ENCODE results near the gene CCDC141. TPM values are rescaled to one million over a fixed set of nuclear protein-coding genes. Genes with fewer than 3 reads are reported as not detected.

CCDC141 gene
- total RNA-seq, 2 experiments from 2014 or later: 2.6 to 4.3 TPM

GRCh38 chr2:178863856-178864620 lies 185.9 kb downstream of the CCDC141 start:
- Mint-ChIP-seq H3K36me3 (ENCODE audit: low read depth) (peaks cover 5% of the 10 kb centered on the region), H3K27ac (no peak overlapping the region), H3K27me3 (no peaks in the 10 kb centered on the region), H3K4me3 (no peak overlapping the region), H3K9me3 (ENCODE audit: low read depth) (no peaks in the 10 kb centered on the region), H3K4me1 (no peaks in the 10 kb centered on the region)
- no peak for ATAC-seq
- intact Hi-C loops (cut with DNase I, micrococcal nuclease): no loop called here
- POLR2A ChIA-PET: no interaction called here
- DNase-seq: no peak
- CTCF ChIA-PET: interaction anchor here (1.5 kb wide), 1 partner anchor 58 kb away, joined by 3 read pairs; no protein-coding TSS in a partner anchor

DNA sequence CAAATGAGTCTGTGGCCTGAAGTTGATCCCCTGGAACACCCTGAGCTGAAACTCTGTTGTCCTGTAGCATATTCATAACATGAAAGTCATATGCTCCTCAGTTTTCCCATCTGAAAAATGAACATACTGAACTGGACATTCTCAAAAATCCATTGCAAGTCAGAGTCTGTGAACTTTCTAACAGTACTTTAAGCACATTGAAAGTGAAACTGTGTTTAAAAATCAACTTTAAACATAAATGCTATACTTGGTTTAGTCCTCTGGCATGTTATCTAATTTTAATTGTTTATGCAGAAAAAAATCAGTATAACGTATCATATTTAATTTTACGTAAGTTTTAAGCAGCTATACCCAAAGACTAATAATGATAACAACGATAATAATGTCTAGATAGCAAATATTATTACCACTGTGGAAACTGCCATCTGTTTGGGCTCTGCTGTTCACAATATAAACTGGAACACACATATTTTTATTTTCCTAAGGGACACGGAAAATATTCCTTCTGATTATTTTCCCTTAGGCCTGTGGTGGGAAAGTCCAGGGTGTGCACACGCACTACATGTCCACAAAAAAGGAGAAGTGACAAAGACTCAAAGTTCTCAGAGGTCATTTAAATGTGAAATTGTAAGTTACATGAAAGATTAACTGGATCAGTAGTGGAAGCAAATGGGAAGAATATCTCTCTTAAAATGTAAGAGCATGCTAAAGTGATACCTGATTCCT lies 186.6 kb downstream of the CCDC141 start:
- Mint-ChIP-seq H3K27me3 (no peaks in the 10 kb centered on the region), H3K4me1 (no peaks in the 10 kb centered on the region), H3K9me3 (ENCODE audit: low read depth) (no peaks in the 10 kb centered on the region), H3K27ac (no peak overlapping the region), H3K4me3 (no peak overlapping the region), H3K36me3 (ENCODE audit: low read depth) (peaks cover 5% of the 10 kb centered on the region)
- DNase-seq (no peak), ATAC-seq (no peak)
- intact Hi-C loops (cut with DNase I, micrococcal nuclease): no loop called here
- CTCF ChIA-PET: interaction anchor here (1.5 kb wide), 1 partner anchor 57 kb away, joined by 3 read pairs; no protein-coding TSS in a partner anchor
- POLR2A ChIA-PET: no interaction called here

DNA sequence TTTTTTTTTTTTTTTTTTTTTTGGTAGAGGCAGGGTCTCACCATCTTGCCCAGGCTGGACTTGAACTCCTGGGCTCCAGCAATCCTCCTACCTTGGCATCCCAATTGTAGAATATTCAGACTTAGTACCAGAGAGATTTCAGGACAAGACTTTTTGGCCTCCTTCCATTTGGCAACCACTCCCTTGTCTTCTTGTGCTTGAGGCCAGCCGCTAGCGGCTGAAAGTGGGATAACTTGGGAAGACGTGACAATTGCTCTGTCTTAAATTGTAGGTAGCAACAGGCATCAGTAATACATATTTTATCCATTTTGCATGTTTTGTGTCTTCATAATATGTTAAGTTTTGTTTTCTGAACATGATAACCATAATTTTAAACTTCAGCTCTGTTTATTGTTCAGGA lies 189.4 kb downstream of the CCDC141 start:
- Mint-ChIP-seq H3K4me3 (no peak overlapping the region), H3K27ac (no peak overlapping the region), H3K4me1 (no peaks in the 10 kb centered on the region), H3K9me3 (ENCODE audit: low read depth) (no peaks in the 10 kb centered on the region), H3K27me3 (no peaks in the 10 kb centered on the region), H3K36me3 (ENCODE audit: low read depth) (peaks cover 3% of the 10 kb centered on the region)
- DNase-seq (no peak), ATAC-seq (no peak)
- POLR2A ChIA-PET: no interaction called here
- intact Hi-C loops (cut with DNase I, micrococcal nuclease): no loop called here
- CTCF ChIA-PET: interaction anchor here (0.6 to 1.7 kb wide), 2 partner anchors 15 to 269 kb away, joined by 3 to 4 read pairs; no protein-coding TSS in a partner anchor

DNA sequence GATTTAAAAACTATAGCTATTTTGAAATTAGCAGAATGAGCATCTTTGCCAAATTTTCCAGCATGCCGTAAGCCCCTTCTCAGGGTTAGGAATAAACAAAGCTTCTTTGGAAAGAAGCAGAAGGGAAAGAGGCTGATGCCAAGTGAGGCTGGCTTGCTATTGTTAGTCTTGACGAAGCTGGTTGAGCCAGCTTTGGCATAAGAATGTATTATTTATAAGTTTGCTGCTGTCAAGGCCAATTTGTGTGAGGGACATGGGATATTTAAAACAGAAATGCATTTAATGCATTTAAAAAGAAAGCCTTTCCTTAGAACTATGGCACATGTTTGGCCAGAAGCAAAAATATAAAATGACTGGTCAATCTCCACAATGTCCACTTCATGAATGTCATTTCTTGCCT lies 190.2 kb downstream of the CCDC141 start:
- H3K9me3 Mint-ChIP-seq (ENCODE audit: low read depth): no peaks in the 10 kb centered on the region
- H3K4me1 Mint-ChIP-seq: no peaks in the 10 kb centered on the region
- H3K27ac Mint-ChIP-seq: no peak overlapping the region
- H3K36me3 Mint-ChIP-seq (ENCODE audit: low read depth): no peaks in the 10 kb centered on the region
- intact Hi-C loops (cut with DNase I, micrococcal nuclease): no loop called here
- no peak overlapping the region for H3K4me3 Mint-ChIP-seq
- ChIA-PET POLR2A (no interaction called here), CTCF (interaction anchor here (0.7 to 1.7 kb wide), 2 partner anchors 270 to 467 kb away, joined by 3 to 4 read pairs; no protein-coding TSS in a partner anchor)
- H3K27me3 Mint-ChIP-seq: no peaks in the 10 kb centered on the region
- ATAC-seq: no peak
- DNase-seq: no peak

DNA sequence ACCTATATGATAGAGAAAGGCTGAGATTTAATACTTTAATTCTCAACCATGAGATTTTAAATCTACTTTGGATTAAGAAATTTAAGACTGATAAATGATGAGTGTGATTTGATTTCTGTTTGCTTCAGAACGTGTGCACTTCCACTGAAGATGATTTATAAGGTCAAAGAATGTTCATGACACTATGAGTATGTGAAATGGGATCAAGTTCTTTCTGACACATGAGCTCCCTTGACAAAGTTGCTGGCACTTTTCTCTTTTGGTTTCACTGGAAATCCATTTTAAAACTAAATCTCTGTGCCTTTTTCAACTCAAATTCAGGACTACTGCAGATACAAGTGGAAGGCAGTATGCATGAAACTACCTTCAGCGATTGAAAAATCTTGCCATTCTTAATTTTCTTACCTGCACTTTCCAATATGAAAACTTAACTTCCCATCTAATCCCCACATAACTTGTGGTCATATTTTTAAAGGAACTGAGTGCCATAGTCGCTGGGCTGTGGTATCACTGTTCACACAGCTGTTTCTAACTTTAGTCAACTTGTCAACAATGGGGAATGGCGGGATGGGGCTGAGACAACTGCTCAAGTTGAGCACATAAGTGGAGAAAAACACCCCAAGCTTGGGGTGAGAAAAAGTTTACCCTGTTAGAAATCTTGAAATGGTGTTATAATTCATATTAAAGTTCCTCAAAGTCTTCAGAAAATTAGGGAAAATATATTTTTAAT lies 190.9 kb downstream of the CCDC141 start:
- Mint-ChIP-seq H3K27ac (no peak overlapping the region), H3K27me3 (no peaks in the 10 kb centered on the region), H3K36me3 (ENCODE audit: low read depth) (no peaks in the 10 kb centered on the region), H3K9me3 (ENCODE audit: low read depth) (no peaks in the 10 kb centered on the region), H3K4me1 (no peaks in the 10 kb centered on the region), H3K4me3 (no peak overlapping the region)
- ATAC-seq (no peak), DNase-seq (no peak)
- CTCF ChIA-PET: interaction anchor here (0.6 to 1.7 kb wide), 3 partner anchors 259 to 468 kb away, joined by 3 to 5 read pairs (median 4); no protein-coding TSS in a partner anchor
- POLR2A ChIA-PET: no interaction called here
- intact Hi-C loops (cut with DNase I, micrococcal nuclease): no loop called here

DNA sequence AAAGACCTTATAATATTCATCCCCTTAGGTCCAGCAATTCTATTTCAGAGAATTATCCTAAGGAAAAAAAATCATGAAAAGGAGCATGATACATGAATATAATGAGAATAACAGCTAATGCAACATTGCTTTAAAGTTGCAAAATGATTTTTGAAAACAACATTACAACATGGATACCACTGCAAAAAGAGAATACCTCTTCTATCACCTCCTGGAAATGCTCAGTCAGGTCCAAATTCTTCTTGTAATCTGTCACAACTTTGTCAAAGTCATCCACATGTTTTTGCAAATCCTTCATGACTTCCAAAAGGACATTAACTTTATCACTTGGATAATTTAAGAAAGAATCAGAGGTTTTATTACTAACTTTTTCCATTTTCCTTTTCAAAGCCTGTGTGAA lies 194.8 kb downstream of the CCDC141 start:
- H3K9me3 Mint-ChIP-seq (ENCODE audit: low read depth): no peaks in the 10 kb centered on the region
- intact Hi-C loops (cut with DNase I, micrococcal nuclease): no loop called here
- no peaks in the 10 kb centered on the region for H3K27me3 Mint-ChIP-seq
- peaks cover 3% of the 10 kb centered on the region for H3K36me3 Mint-ChIP-seq (ENCODE audit: low read depth)
- DNase-seq (no peak), ATAC-seq (no peak)
- no peak overlapping the region for H3K4me3 Mint-ChIP-seq
- ChIA-PET POLR2A (no interaction called here), CTCF (no interaction called here)
- H3K27ac Mint-ChIP-seq: no peak overlapping the region
- H3K4me1 Mint-ChIP-seq: no peaks in the 10 kb centered on the region

GRCh38 chr2:178848335-178848734 lies 201.6 kb downstream of the CCDC141 start:
- Mint-ChIP-seq H3K4me1 (no peaks in the 10 kb centered on the region), H3K36me3 (ENCODE audit: low read depth) (peaks cover 12% of the 10 kb centered on the region), H3K27me3 (no peaks in the 10 kb centered on the region), H3K27ac (no peak overlapping the region), H3K4me3 (no peak overlapping the region), H3K9me3 (ENCODE audit: low read depth) (no peaks in the 10 kb centered on the region)
- CTCF ChIA-PET: interaction anchor here (1.4 kb wide), 1 partner anchor 9 kb away, joined by 4 read pairs; no protein-coding TSS in a partner anchor
- ATAC-seq (no peak), DNase-seq (no peak)
- intact Hi-C loops (cut with DNase I, micrococcal nuclease): no loop called here
- POLR2A ChIA-PET: no interaction called here

GRCh38 chr2:178846458-178846802 lies 203.5 kb downstream of the CCDC141 start:
- no peak overlapping the region for H3K27ac Mint-ChIP-seq
- no peak for ATAC-seq
- POLR2A ChIA-PET: no interaction called here
- intact Hi-C loops (cut with DNase I, micrococcal nuclease): no loop called here
- no peak overlapping the region for H3K4me3 Mint-ChIP-seq
- DNase-seq: no peak
- no peaks in the 10 kb centered on the region for H3K9me3 Mint-ChIP-seq (ENCODE audit: low read depth)
- CTCF ChIA-PET: no interaction called here
- no peaks in the 10 kb centered on the region for H3K4me1 Mint-ChIP-seq
- H3K36me3 Mint-ChIP-seq (ENCODE audit: low read depth): peaks cover 12% of the 10 kb centered on the region
- no peaks in the 10 kb centered on the region for H3K27me3 Mint-ChIP-seq

GRCh38 chr2:178845566-178846457 lies 204.1 kb downstream of the CCDC141 start:
- H3K27ac Mint-ChIP-seq: no peak overlapping the region
- intact Hi-C loops (cut with DNase I, micrococcal nuclease): no loop called here
- DNase-seq (no peak), ATAC-seq (no peak)
- no peaks in the 10 kb centered on the region for H3K9me3 Mint-ChIP-seq (ENCODE audit: low read depth)
- POLR2A ChIA-PET: no interaction called here
- CTCF ChIA-PET: interaction anchor here (0.7 to 1.2 kb wide), 3 partner anchors 15 to 84 kb away, joined by 3 read pairs; no protein-coding TSS in a partner anchor
- no peaks in the 10 kb centered on the region for H3K4me1 Mint-ChIP-seq
- no peak overlapping the region for H3K4me3 Mint-ChIP-seq
- no peaks in the 10 kb centered on the region for H3K27me3 Mint-ChIP-seq
- H3K36me3 Mint-ChIP-seq (ENCODE audit: low read depth): peaks cover 12% of the 10 kb centered on the region

GRCh38 chr2:178844701-178845100 lies 205.2 kb downstream of the CCDC141 start:
- H3K36me3 Mint-ChIP-seq (ENCODE audit: low read depth): peaks cover 9% of the 10 kb centered on the region
- ChIA-PET CTCF (interaction anchor here (0.7 to 1.2 kb wide), 3 partner anchors 16 to 83 kb away, joined by 3 read pairs; no protein-coding TSS in a partner anchor), POLR2A (no interaction called here)
- DNase-seq (no peak), ATAC-seq (no peak)
- no peaks in the 10 kb centered on the region for H3K4me1 Mint-ChIP-seq
- no peaks in the 10 kb centered on the region for H3K9me3 Mint-ChIP-seq (ENCODE audit: low read depth)
- H3K4me3 Mint-ChIP-seq: no peak overlapping the region
- H3K27me3 Mint-ChIP-seq: no peaks in the 10 kb centered on the region
- intact Hi-C loops (cut with DNase I, micrococcal nuclease): no loop called here
- H3K27ac Mint-ChIP-seq: no peak overlapping the region

GRCh38 chr2:178844269-178844668 lies 205.7 kb downstream of the CCDC141 start:
- CTCF ChIA-PET: interaction anchor here (1.1 kb wide), 1 partner anchor 49 kb away, joined by 3 read pairs; no protein-coding TSS in a partner anchor
- intact Hi-C loops (cut with DNase I, micrococcal nuclease): no loop called here
- no peak overlapping the region for H3K4me3 Mint-ChIP-seq

More at GRCh38 chr2:178844269-178844668, 205.7 kb downstream of the CCDC141 start:
- Mint-ChIP-seq H3K27me3 (no peaks in the 10 kb centered on the region), H3K9me3 (ENCODE audit: low read depth) (no peaks in the 10 kb centered on the region), H3K36me3 (ENCODE audit: low read depth) (peaks cover 9% of the 10 kb centered on the region), H3K4me1 (no peaks in the 10 kb centered on the region), H3K27ac (no peak overlapping the region)
- ATAC-seq: no peak
- no peak for DNase-seq
- POLR2A ChIA-PET: no interaction called here
